Vagina (tissue), 2 donors: ENCODE data around the gene OR4B1.

Experiments
- POLR2A ChIP-seq, 2 donors: fragments of 450-650 bp; IDR thresholded peaks; one replicate each; pipeline ENCODE4 v1.6.1; 2017; ENCODE audit warnings: antibody characterized with exemption in 2 of 2, mild to moderate bottlenecking in 2 of 2, moderate library complexity in 2 of 2
- POLR2AphosphoS5 ChIP-seq, 2 donors: sonication (generic); formaldehyde crosslinking; IDR thresholded peaks; one replicate each; pipeline ENCODE4 v1.9.0; 2017; ENCODE audit warnings: antibody characterized with exemption in 2 of 2, mild to moderate bottlenecking in 2 of 2, low read depth in 1 of 2; ENCODE audit not compliant: insufficient read depth in 1 of 2
- TF ChIP-seq, protein P1 (sequence below), 3 experiments: fragments of 450-650 bp in 2 of 3; fragments of 200-600 bp in 1 of 3; sonication (generic) in 1 of 3; IDR thresholded peaks; one replicate each; pipeline ENCODE4 v1.5.1; 2017 to 2019; ENCODE audit warnings: antibody characterized with exemption in 3 of 3, mild to moderate bottlenecking in 2 of 3, moderate library complexity in 2 of 3

DNA sequence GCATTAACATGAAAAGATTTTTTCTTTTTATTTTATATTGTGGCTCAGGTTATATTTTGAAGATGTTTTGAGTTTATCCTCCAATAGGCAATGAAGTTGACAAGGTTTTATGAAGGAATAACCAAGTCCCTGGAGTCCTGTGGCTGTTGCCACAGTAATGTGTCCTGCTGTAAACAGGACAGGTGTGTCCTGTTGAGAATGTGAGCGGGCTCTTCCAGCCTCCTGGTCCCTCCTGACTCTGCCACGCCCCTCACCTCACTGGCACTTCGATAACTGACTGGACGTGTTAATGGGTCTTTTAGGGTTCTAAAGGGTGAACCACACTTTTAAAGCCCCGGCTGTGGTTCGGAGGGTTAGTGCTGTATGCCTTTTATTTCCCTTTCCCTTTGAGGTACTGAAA is 47.8 kb upstream of the OR4B1 start:
- TF ChIP-seq, protein P1, sequence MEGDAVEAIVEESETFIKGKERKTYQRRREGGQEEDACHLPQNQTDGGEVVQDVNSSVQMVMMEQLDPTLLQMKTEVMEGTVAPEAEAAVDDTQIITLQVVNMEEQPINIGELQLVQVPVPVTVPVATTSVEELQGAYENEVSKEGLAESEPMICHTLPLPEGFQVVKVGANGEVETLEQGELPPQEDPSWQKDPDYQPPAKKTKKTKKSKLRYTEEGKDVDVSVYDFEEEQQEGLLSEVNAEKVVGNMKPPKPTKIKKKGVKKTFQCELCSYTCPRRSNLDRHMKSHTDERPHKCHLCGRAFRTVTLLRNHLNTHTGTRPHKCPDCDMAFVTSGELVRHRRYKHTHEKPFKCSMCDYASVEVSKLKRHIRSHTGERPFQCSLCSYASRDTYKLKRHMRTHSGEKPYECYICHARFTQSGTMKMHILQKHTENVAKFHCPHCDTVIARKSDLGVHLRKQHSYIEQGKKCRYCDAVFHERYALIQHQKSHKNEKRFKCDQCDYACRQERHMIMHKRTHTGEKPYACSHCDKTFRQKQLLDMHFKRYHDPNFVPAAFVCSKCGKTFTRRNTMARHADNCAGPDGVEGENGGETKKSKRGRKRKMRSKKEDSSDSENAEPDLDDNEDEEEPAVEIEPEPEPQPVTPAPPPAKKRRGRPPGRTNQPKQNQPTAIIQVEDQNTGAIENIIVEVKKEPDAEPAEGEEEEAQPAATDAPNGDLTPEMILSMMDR (IDR thresholded peaks at IDR 0.05) = no peak
- TF ChIP-seq POLR2A (IDR thresholded peaks at IDR 0.05) (no peak), POLR2AphosphoS5 (IDR thresholded peaks at IDR 0.05; ENCODE audit: insufficient read depth in 1 of 2, low read depth in 1 of 2) (no peak)
